GM18505 (cell line): ENCODE measurements around the gene LGALS9B.
A peak's percentile ranks its signal among the peaks of the same experiment; 100 is the strongest.
"Not testable (repeated sequence)": the region's sequence is repeated elsewhere in the genome, so short reads cannot be mapped to it uniquely, and the experiment has no call there.

ENCODE experiments used
- ATAC-seq: cut with Tn5 transposase; IDR thresholded peaks from one replicate; pipeline ENCODE4 v1.9.1; 2021; ENCODE audit not compliant: unreplicated experiment

LGALS9B gene

DNA sequence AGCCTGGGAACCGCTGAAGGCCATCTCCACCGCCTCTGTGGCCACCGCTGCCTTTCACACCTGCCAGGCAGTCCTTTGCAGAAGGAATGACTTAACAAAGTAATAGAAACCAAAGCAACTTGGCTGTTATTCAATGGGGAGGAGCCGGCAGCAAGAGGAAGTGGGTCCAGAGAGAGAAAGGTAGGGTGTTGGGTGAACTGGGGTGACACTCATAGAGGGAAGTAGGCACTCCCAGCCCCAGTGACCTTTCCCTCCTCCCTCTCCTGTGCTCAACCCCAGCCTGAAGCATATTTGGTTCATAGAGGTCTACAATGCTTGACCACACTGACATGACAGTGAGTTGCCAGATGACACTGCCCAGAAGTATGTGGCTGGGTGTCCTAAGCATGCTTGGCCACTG lies at the start of gene LGALS9B:
Gene LGALS9B (minus strand): TSS at position 93 of the 400 bp plus-strand sequence. CDS start 69 bp downstream, at position 24.
- ATAC-seq, result peak; percentile 80

- not testable (repeated sequence) for ATAC-seq
Observed at GRCh38 chr17:20516986-20517385, 49.6 kb upstream of the LGALS9B start.

DNA sequence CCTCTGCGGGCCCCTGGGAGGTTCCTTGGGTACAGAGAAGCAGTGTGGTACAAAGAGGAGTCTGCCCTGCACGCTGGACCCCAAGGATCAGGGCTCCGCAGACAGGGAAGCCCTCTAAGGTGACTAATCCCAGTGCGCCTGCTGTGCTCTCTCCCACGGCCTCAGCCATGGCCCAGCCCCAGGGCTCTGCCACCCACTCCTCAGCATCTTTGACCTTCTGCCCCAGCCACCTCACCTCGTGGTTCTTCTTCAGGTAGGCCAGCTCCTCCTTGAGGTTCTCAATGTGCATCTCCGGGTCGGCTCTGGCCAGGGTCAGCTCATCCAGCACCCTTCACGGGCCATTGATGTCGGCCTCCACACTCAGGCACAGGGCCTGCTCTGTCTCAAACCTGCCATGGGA lies 47.8 kb upstream of the LGALS9B start:
- ATAC-seq, result not testable (repeated sequence)

DNA sequence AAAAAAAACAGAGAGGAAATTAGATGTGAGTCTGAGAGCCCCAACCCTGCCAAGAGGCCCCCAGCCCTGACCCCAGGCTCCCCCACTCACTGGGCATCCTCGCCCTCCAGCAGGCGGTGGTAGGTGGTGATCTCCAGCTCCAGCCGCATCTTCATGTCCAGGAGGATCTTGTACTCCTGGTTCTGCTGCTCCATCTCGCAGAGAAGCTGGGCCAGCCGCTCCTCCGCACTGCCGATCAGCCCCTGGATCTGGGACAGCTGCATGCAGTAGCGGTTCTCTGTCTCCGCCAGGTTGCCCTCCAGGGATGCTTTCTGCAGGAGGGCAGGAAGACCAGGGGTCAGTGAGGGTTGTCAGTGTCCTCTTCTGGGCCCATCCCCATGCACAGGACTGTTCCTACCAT lies 46.2 kb upstream of the LGALS9B start:
- ATAC-seq, result not testable (repeated sequence)

DNA sequence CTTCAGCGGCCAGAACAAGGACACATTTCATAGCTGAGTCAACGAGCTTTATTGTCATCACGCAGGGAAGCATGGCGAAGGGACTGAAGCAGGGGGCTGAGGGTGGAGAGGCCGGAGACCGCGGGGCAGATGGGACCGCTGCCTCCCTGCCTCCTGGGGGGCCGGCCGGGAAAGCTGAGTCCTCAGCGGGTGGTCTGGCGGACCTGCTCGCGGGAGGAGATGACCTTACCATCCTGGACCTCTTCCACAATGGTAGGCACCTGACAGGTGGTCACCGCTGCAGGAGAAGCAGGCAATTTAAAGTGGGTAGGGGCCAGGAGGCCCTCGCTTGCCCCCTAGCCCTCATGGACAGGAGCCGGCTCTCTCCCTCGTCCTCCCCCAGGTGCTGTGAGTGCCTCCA lies 45.0 kb upstream of the LGALS9B start:
- not testable (repeated sequence) for ATAC-seq

DNA sequence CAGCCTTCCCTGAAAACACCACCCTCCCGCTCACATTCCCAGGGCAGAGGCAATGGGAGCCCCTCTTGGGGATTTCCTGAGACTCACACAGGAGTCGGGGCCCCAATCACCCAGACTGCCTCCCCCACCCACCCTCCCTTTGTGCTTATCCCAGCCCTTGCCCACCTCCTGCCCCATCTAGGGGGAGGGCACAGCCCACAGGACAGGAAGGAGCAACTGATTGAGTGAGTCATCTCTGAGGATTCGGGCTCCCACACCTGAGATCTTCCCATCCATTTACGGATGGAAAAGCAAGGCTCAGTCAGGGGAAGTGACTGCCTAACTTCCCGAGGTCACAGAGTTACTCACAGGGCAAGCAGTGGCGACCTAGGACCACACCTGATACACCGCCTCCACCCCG lies 44.4 kb upstream of the LGALS9B start:
- not testable (repeated sequence) for ATAC-seq

DNA sequence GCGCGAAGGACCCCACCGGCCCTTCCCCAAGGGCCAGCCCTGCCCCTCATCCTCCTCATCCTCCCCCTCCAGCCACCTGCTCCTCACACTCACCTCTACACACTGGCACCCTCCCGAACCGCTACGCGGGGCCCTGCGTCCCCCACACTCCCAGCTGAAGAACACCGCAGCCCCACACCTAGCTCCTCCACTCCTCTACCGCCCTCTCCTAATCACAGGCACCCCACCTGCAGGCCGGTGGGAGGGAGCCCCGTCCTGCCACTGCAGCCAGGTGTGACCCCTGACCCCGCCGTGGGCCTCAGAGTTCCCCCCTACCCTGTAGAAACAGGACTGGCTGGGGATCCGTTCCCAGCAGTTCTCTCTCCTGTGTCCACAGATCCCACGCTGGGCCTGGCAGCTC lies 38.0 kb upstream of the LGALS9B start:
- not testable (repeated sequence) for ATAC-seq

- not testable (repeated sequence) for ATAC-seq
Observed at GRCh38 chr17:20504388-20505066, 37.2 kb upstream of the LGALS9B start.

- ATAC-seq, result not testable (repeated sequence)
Observed at GRCh38 chr17:20501896-20502295, 34.6 kb upstream of the LGALS9B start.

- not testable (repeated sequence) for ATAC-seq
Observed at GRCh38 chr17:20500346-20500745, 33.0 kb upstream of the LGALS9B start.

DNA sequence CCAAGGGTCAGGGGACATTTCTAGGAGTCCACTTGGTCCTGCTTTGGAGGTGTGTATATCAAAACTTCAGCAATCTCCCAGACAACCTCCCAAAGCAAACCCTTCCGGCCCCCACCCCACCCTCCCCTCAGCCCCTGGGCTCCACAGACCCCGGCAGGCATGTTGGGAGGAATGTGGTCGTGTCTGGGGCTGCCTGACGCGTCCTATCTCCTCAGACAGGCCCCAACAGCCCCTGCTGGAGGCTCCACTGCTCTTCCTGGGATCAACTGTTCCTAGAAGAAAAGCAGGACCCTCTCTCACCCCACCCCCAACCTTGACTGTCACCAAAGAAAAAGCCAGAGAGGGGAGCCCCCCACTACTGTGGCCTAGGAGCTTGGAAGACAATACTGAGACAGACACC lies 28.1 kb upstream of the LGALS9B start:
- not testable (repeated sequence) for ATAC-seq

- not testable (repeated sequence) for ATAC-seq
Observed at GRCh38 chr17:20494735-20495134, 27.4 kb upstream of the LGALS9B start.

DNA sequence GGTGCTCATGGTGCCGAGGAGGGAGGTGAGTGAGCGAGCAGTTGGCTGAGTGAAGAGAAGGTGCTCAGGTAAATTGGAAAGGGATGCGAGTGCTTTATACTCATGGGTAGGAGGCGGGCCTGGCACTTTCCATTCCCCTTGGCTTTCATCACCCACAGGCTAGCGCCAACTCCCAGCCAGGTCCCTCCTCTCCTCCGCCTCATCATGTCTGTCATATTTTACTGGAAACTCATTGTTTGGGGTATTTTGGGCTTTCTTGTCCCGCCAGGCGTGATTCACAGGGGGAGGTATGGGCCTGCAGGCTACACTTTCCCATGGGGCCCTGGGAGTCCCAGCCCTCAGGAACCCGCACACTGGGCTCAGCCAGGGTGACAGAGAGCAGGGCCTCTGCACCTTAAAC lies 26.8 kb upstream of the LGALS9B start:
- ATAC-seq, result not testable (repeated sequence)

DNA sequence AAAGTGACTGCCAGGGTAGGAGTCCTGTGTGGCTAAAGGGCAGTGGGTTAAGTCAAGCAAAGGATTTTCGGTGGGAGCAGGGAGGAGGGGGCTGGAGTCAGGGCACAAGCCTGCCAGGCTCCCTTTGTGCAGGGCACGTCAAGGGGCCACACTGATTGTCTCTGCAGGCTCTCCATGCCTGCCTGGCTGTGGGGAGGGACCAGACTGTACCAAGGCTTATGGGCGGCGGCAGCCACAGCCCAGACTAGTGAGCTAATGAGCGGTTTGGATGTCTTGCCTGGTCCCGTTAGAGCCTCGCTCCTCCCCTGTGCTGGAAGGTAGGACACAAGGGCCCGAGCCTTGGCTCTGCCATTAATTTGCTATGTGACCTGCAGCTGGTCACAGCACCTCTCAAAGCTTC lies 25.6 kb upstream of the LGALS9B start:
- ATAC-seq, result not testable (repeated sequence)

GRCh38 chr17:20492099-20492498 lies 24.8 kb upstream of the LGALS9B start:
- ATAC-seq, result not testable (repeated sequence)

GRCh38 chr17:20484930-20485329 lies 17.6 kb upstream of the LGALS9B start:
- ATAC-seq, result not testable (repeated sequence)

GRCh38 chr17:20479889-20480591 lies 12.7 kb upstream of the LGALS9B start:
- ATAC-seq, result not testable (repeated sequence)

GRCh38 chr17:20477398-20478071 lies 10.2 kb upstream of the LGALS9B start:
- ATAC-seq, result not testable (repeated sequence)

DNA sequence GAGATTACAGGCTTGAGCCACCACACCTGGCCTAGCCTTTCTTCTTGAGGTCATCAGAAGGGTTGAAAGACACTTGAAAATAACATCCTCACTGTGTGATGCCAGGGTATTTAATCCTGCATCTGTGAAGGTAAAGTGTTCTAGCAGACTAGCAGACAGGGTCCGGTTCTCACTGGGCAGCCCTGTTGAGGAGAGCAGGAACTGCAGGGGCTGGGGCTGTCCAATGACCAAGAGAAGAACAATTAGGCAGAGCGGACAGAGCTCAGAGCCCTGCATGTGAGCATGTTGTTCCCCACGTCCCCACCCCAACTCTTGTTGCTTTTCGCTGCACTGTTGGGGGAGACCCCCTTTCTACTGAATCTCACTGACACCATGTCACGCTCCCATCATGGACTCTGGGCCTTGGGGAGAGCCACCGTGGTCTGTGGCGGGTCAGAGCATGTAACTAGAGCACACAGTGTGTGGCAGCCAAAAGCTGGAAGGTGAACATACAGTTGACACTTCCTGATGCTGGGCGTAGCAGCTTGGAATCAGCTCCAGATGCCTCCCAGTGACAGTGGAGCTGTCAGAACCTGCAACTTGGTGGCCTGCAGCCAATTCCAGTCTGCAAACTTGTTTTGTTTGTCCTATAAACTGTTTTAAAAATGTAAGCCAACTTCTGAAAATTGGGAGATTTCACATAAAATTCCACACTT lies 7.9 kb upstream of the LGALS9B start:
- not testable (repeated sequence) for ATAC-seq

- ATAC-seq, result not testable (repeated sequence)
Observed at GRCh38 chr17:20474081-20474480, 6.7 kb upstream of the LGALS9B start.

GRCh38 chr17:20469946-20470345 lies 2.6 kb upstream of the LGALS9B start:
- ATAC-seq, result not testable (repeated sequence)
